Measurements from ENCODE around the gene PNISR. TPM values are rescaled to one million over a fixed set of nuclear protein-coding genes. Genes with fewer than 3 reads are reported as not detected.

Gene PNISR
- total and polyA plus RNA-seq, 2 of the 13 experiments (the other 11 are each of a cell fraction or from before 2014, with no cell fraction given), result 43.0 to 48.0 TPM

DNA sequence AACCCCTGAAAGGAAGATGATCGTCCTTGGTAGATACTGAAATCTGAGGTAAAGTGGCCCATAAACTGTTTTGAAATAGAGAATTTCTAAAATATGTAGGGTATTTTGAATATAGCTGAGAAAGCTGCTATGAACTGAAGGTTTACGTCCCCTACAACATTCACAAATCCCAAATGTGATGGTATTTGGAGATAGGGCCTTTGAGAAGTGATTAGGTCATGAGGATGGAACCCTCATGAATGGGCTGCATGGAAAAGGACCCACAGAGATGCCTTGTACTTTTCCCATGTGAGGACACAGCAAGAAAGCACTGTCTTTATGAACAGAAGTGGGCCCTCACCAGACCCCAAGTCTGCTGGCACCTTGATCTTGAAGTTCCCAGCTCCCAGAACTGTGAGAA lies 6.8 kb upstream of the PNISR start:
- Histone ChIP-seq H3K79me2 (ENCODE audit: insufficient read depth, low read length) (peaks cover 11% of the 10 kb centered on the region), H4K20me1 (ENCODE audit: insufficient read depth, low read length) (no peaks in the 10 kb centered on the region), H3K4me2 (ENCODE audit: low read depth, low read length) (no peak overlapping the region), H3K9ac (ENCODE audit: insufficient read depth, low read depth, low read length) (no peak overlapping the region), H3K27ac (ENCODE audit: extremely low read length, insufficient read depth, low read length) (no peak overlapping the region), H3K27me3 (ENCODE audit: control insufficient read depth in 1 of 2, insufficient read depth in 2 of 2, low read length in 2 of 2) (no peaks in the 10 kb centered on the region), H2AFZ (ENCODE audit: low read length) (no peak overlapping the region), H3K36me3 (replicated peaks in 1 of 2; ENCODE audit: control insufficient read depth in 1 of 2, insufficient read depth in 2 of 2, low read length in 2 of 2) (no peaks in the 10 kb centered on the region; a peak in 1 of 5 replicates), H3K4me3 (replicated peaks in 1 of 3; ENCODE audit: insufficient read depth in 1 of 3, low read depth in 2 of 3, low read length in 3 of 3) (no peak overlapping the region), H3K9me3 (ENCODE audit: low read length) (no peaks in the 10 kb centered on the region), H3K4me1 (ENCODE audit: insufficient read depth, low read length) (peaks cover 26% of the 10 kb centered on the region)
- WGBS (ENCODE audit: low lambda C conversion rate), result 95% methylated on average over 2 of the region's 2 CpGs
- FAIRE-seq, result no peak
- ChIA-PET POLR2A (interaction anchor here (1.5 kb wide), 1 partner anchor 8 kb away, joined by 6 read pairs; no protein-coding TSS in a partner anchor), CTCF (ENCODE audit: low intra/inter-chr PET ratio, low total read pairs) (no interaction called here)
- intact Hi-C loops (cut with micrococcal nuclease; ENCODE audit: unreplicated experiment) (no loop called here), in situ Hi-C loops (cut with HindIII; ENCODE audit: extremely low pct_ligation_motif_present, low pct_unique_long_range_greater_than_20kb) (no loop called here)
- BruUV-seq (replicated peaks), result no TSS peak
- DNase-seq (ENCODE audit: low spot score), result no peak
- TF ChIP-seq, protein P1, sequence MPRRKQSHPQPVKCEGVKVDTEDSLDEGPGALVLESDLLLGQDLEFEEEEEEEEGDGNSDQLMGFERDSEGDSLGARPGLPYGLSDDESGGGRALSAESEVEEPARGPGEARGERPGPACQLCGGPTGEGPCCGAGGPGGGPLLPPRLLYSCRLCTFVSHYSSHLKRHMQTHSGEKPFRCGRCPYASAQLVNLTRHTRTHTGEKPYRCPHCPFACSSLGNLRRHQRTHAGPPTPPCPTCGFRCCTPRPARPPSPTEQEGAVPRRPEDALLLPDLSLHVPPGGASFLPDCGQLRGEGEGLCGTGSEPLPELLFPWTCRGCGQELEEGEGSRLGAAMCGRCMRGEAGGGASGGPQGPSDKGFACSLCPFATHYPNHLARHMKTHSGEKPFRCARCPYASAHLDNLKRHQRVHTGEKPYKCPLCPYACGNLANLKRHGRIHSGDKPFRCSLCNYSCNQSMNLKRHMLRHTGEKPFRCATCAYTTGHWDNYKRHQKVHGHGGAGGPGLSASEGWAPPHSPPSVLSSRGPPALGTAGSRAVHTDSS (CRISPR knock-in tag; conservative IDR thresholded peaks at IDR 0.05), result no peak
- TF ChIP-seq HDAC6 (IDR thresholded peaks at IDR 0.05; ENCODE audit: low read depth, low read length) (no peak), NCOR1 (IDR thresholded peaks at IDR 0.05; ENCODE audit: borderline replicate concordance, low read length) (no peak), HCFC1 (IDR thresholded peaks at IDR 0.05; ENCODE audit: low read depth, low read length) (no peak)
- TF ChIP-seq, protein P2, sequence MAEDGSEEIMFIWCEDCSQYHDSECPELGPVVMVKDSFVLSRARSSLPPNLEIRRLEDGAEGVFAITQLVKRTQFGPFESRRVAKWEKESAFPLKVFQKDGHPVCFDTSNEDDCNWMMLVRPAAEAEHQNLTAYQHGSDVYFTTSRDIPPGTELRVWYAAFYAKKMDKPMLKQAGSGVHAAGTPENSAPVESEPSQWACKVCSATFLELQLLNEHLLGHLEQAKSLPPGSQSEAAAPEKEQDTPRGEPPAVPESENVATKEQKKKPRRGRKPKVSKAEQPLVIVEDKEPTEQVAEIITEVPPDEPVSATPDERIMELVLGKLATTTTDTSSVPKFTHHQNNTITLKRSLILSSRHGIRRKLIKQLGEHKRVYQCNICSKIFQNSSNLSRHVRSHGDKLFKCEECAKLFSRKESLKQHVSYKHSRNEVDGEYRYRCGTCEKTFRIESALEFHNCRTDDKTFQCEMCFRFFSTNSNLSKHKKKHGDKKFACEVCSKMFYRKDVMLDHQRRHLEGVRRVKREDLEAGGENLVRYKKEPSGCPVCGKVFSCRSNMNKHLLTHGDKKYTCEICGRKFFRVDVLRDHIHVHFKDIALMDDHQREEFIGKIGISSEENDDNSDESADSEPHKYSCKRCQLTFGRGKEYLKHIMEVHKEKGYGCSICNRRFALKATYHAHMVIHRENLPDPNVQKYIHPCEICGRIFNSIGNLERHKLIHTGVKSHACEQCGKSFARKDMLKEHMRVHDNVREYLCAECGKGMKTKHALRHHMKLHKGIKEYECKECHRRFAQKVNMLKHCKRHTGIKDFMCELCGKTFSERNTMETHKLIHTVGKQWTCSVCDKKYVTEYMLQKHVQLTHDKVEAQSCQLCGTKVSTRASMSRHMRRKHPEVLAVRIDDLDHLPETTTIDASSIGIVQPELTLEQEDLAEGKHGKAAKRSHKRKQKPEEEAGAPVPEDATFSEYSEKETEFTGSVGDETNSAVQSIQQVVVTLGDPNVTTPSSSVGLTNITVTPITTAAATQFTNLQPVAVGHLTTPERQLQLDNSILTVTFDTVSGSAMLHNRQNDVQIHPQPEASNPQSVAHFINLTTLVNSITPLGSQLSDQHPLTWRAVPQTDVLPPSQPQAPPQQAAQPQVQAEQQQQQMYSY (CRISPR knock-in tag; IDR thresholded peaks at IDR 0.05), result no peak
- no peak for ATAC-seq

Measured in HepG2 (cell line).